Stimulated activated CD8-positive, alpha-beta memory T cell treated with anti-CD3 and anti-CD28 coated beads, Interleukin-2, amount 100 ng/mL, for 1 hour (primary cell): Measurements from ENCODE around the gene CALB2.
"Not testable (repeated sequence)": the region's sequence is repeated elsewhere in the genome, so short reads cannot be mapped to it uniquely, and the experiment has no call there.

Experiments
- DNase-seq, 2 donors: peaks; one replicate each; pipeline ENCODE4 v3.0.0-alpha.2; 2020; ENCODE audit warnings: low read depth in 2 of 2

The CALB2 gene

DNA sequence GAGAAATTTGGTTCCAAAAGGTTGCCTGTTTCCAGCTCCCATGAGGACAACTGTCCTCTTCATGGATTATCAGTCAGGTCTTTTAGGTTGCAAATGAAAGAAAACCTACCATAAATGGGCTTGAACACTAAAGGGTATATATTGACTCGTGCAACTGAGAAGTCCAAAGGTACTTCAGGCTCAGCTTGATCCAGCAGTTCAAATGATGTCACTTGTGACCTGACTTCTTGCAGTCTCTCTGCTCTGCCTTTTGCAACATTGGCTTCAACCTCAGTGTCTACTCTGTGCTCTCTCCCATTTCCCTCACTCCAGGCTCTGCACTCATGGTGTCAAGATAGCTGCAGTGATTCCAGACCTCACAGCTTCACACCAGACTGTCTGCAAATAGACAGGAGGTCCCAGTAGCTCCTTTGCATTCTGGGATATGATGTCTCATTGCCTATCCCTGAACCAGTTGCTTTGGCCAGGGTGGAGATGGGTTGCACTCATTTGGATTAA is 5.5 kb upstream of the CALB2 start:
- DNase-seq, result no peak

DNA sequence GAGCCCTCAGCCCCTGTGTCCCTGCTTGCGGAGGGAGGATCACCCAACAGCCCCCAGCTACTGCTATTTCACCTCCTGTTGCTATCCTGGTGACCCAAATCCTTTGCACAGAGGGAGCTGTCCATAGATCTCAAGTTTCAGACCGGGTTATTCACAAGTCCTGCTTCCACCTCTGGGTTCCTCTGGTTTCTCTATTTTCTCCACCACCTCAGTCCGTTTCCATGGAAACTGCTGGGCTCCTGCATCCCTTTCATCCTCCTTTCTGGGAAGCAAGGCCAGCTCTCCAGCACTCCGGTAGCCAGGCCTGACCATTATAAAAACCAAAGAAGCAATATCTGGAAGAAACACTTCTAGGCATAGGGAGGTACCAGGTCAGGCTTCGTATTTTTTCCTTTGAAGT is 4.8 kb upstream of the CALB2 start:
- no peak for DNase-seq

DNA sequence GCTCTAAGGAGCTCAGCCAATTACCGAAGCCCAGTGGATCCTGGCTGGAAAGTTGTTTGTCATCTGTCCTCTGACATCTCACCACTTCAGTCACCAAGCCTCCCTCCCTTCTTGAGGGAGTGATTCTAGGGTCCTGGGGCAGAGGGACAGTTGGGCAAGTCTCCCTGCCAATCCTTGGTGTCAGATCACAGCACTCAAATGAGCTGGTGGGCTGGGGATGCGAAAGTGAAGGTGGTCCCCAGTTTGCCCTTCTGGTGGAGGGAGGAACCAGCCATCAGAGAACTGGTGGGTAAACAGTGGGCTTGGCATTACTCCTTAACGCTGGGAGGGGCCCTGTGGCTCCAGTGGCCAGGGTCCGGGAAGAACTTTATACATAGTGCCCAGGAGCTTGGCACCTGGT is 4.4 kb upstream of the CALB2 start:
- no peak for DNase-seq

DNA sequence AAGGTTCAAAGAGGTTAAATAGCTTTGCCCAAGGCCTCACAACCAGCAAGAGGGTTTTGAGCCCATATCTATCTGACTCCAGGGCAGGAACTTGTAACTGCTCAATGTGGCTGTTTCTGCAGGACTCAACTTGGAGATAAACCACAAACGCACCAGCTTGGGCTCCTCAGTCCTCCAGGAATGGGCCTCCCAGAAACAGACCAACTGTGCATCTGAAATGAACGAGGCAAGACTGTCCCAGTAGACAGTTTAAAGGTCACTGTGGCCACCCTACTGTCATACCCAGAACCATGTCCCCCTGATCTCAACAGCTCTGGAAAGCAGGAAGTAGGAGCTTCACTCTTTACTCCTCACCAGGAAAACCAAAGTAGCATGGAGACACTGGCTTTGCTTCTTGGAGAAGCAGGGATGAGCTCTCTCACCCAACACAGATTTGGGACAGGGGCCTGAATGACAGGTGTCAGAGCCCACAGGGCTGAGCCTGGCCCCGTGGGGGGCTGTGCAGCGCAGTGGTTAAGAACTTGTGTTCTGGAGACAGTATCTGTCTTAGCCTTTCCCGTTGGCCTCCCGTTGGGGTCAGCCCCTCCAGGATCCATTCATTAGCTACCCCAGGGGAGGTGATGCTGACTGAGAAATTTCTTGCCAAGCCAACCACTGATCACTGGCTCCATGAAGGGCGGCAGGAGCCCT is 2.3 kb upstream of the CALB2 start:
- DNase-seq, result no peak

DNA sequence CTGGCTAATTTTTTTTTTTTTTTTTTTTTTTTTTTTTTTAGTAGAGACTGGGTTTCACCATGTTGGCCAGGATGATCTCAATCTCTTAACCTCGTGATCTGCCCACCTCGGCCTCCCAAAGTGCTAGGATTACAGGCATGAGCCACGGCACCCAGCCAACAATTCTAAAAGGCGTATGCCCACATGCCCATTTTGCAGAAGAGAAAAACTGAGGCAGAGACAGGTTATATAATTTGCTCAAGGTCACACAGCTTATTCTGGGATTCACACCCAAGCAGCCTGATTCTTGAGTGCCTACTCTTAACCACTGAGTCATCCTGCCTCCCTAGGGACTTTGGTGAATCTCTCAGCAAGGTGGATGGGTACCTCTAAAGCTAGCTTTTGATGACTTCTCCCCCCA is 1.6 kb upstream of the CALB2 start:
- not testable (repeated sequence) for DNase-seq

DNA sequence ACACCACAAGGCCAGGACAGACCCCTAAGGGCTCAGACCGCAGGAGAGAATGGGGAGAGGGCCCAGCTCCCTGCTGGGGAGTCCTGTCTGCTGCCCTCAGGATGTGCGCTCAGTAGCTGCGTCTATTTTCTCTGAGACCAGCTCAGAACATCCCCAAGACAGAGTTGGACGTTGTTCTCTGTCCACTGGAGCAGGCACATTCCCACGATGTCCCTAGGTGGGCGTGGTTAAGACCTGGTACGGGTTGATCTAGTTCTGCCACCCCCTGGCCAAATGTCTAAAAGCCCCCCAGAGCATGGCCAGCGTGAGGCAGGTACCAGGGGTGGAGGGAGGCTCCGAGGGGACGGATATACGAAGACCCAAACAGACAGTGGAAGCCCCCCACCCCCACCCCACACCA is 842 bp upstream of the CALB2 start:
- DNase-seq, result no peak

DNA sequence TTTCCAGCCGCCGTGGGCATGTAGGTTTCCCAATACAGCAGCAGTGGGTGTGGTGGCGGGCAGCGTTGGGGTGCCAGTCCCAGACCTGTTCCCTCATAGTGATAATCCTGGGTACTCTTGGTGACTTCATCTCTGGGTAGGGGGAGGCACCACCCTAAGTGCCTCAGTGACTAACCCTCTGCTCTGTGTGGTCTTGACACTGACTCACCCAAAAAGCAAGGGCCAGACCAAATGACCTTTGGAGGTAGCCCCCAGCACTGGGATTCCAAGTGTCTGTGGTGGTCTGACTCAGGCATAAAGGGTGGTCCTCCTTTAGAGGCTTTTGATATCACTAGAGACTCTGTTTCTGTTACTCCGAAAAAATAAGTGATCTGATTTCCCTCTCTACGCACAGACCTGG is 908 bp downstream of the CALB2 start:
- DNase-seq, result no peak

DNA sequence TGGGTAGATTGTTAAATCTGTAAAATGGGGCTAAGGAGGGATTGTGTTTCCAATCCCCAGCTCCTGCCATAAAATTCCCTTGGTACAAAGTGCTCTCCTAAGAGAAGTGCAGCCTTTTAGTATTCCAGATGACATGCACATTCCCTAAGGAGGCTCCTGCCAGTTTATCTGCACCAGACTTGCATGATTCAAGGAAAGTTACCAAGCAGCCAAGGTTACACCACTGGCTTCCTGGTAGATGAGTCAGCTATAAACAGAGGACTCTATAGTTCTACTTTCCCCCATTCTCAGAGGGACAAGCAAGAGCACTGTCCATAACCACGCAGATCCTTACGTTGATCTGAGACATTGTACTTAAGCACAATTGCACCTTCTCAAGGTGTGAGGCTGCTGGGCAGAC is 1.9 kb downstream of the CALB2 start:
- DNase-seq, result no peak

DNA sequence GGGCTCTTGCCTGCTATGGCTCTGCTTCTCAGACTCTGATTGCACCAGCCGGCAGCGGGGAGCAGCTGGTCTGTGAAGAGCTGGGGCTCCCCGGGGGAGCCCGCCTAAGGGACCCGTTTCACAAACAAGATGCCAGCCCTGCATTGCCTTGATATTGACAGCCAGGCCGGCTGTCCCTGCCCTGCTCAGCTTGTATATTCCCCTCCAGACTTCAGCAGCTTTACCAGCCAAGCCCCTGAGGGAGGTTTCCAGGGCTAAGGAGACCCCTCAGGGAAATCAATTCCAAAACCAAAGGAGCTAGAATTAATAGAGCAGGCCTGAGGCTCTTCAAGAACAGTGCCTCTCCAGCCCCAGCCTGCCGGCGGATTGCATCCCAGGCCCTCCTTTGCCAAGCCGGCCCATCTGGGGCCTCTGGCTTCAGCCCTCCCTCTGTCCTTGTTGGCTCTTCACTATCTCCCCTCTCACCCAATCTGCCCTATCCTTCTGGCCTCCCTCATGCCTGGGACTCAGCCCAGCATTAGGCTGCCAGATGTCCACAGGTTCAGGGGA is 5.7 kb downstream of the CALB2 start:
- DNase-seq, result no peak

DNA sequence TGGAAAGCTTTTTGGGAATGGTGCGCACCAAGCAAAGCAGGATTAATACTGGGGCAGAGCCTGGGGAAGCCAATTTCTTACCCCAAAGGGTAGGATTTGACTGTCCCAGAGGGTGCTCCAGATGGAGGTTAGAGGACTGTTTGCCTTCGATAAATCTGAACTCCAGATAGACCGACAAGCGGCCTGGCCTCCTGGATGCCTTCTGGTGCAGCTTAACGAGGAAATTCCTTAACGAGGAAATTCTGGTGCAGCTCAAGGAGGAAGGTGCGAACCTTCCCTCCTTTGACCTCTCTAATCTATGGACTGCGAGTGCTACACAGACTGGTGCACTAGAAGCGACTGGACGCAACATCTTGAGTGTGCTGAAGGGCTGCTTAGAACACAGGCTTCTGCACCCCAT is 6.5 kb downstream of the CALB2 start:
- DNase-seq, result no peak

DNA sequence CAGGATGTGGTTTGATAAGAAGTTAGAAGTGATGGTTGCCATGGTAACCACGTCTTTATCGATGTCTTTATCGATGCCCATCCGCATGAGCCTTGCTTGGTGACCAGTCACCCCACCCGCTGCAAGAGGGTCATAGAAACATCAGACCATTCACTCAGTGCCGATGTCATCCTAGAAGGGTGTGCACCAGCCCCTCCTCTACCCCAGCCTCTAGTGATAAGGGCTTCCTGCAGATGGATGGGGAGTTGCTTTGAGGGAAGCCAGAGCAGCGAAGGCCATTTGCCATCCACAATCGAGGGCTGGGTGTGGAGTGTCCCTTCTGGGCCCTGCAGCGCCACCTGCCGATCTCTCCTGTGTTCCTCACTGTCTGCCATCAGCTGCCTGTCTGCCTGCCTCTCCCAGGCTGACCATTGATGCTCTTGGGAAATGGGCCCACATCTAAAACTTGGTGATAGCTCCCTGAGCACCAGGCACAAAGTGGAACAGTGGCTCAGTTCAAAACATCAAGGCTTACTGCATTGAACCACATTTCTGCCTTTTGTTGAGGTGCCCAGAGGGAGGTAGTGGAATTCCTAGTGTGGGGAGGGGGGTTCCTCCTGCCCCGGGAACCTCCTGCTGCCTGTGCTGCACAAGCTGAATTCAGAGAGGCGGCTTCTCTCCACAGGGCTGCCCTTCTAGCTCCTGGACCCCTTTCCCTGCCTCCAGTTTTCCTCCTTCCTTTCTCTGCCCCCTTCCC is 8.9 kb downstream of the CALB2 start:
- no peak for DNase-seq

DNA sequence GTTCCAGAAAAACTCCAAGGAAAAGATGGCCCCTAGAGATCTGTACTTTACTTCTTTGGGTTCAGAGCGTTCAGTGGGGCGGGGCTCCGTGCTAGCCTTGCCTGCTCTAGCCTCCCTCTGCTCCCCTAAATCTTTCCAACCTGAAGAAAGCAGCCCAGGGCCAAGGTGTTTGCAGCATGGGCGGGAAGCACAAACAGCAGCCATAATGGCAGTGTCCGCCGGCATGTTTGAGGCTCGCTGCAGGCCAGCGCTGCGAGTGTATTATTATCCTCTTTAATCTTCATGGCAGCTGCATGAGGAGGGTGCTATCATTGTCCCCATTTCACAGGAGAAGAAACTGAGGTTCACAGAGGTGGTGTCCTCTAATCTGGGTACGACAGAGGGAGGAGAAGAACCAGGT is 10.4 kb downstream of the CALB2 start:
- no peak for DNase-seq

DNA sequence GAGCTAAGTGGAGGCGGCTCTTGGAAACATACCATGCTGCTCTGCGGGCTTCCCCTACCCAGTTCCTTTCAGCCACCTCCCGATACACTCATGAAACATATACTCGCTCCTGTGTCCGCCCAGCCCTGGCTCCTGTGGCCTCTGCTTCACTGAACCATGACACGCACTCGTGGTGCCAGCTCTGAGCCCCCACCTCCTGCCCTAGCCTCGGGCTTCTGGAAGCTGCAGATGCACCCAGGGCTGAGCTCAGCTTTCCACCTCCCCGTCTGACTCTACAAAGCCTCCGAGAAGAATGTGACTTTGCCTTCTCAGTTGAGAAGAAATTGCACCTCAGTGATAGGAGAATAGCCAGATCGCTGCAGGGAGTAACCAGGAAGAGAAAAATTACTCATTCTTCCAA is 11.0 kb downstream of the CALB2 start:
- DNase-seq, result no peak

DNA sequence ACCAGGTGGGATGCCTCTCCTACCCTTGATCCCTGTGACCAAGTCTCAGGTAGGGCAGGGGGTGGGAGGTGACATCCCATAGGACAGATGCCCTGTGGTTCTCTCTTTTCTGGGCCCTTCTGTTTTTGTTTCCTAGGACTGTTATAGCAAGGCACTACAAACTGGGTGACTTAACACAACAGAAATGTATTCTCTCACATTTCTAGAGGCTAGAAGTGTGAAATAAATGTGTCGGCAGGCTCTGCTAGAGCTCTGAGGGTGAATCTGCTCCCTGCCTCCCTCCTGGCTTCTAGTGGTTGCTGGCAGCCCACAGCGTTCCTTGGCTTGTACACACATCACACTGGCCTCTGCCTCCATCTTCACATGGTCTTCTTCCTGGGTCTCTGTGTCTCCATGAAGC is 12.7 kb downstream of the CALB2 start:
- DNase-seq, result no peak

DNA sequence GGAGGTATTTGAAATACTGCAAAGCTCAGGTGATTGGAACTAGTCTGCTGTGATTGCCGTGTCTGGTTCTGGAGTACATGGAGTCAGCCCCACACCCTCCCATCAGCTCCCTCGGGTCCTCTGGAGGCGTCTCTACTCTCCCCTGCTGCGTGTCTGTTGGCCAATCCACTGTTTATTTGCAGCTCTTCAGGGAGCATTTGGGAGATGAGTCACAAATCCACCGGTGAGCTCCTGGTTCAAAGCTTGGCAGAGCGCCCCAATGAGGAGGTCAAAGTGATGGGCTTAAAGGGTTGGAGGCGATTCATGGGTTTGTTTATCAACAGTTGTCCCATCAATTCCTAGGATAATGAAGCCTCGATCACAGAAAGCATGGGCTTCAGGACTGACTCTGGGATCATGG is 14.6 kb downstream of the CALB2 start:
- DNase-seq, result no peak

DNA sequence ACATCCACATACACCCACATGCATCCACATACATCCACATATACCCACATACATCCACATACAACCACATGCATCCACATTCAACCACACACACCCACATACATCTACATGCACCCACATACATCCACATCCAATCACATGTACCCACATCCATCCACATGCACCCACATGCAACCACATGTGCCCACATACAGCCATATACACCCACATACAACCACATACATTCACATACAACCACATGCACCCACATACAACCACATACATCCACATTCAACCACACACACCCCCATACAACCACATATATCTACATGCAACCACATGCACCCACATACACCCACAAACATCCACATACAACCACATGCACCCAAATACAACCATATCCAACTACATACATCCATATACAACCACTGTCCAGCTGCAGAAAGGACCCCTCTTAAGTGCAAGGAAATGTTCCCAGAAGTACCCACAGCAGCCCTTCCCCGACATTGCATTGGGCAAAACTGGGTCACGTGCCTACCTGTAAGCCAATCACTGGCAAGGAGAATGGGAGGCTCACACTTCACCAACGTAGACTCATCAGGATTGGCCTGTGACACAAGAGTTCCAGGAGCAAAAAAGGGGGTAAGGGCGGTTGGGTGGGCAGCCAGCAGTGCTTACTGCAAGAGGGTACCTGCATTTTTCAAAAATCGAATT is 18.1 kb downstream of the CALB2 start:
- no peak for DNase-seq

DNA sequence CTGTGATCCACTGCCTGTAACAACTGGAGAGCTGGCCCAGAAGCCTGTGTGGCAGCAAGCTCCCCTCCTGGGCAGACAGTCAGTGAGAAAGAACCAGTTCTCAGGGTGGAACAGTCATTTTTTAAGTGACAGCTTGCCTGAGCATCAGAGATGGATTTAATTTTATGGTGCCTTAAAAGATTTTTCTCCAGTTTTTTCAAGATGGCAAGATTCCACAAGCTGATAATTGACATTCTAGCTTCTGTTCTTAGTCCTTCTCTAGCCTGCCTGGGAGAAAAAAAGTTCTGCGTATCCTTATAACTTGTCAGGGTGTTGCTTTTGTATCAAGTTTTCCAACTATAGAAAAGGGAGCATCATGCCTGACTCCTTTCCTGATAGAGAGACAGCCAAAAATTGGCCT is 21.2 kb downstream of the CALB2 start:
- no peak for DNase-seq

DNA sequence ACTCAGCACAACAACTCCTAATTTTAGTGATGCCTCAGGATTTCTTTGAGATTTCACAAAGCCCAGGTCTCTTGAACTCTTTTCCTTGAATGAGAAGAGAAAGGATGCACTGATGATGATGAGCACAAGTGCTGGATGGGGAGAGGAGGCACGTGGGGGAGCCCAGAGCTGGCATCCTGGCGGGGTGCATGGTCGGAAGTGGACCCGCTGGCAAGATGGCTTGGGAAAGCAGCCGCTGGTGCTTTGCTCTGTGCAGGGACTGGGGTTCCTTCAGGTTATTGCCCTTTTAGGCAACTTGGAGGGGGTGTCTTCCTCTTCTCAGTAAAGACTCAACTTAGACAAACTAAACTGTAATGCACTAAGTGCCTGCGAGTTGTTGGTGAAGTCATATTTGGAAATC is 22.3 kb downstream of the CALB2 start:
- no peak for DNase-seq

DNA sequence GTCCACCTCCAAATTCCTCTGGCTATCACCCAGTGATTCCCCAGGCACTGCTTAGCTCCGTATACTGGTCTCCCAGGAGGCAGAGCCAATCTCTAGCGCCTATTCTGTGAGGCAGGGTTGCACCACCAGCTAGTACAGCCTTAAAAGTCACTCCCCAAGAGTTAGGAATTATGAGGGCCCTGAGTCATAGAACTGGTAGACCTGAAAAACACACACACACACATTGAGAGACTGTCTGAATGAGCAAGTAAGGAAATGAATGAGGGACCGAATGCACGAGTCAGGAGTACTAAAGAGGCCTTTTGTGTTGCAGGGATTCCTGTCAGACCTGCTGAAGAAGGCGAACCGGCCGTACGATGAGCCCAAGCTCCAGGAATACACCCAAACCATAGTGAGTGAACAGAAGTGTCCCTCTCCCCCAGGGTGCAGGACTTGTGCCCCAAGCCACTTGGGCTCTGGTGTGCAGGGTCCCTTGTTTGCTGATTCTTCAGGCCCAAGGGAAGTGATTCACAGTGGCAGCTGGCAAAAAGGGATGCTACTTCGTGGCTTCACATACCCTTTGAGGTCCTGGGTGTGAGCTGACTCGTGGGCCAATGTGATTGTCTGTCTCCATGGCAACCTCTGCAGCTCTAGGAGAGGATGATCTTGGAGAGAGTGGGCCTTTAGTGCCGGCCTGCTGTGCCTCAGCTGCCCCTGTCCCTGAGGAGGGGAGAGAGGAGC is 24.7 kb downstream of the CALB2 start:
- no peak for DNase-seq

DNA sequence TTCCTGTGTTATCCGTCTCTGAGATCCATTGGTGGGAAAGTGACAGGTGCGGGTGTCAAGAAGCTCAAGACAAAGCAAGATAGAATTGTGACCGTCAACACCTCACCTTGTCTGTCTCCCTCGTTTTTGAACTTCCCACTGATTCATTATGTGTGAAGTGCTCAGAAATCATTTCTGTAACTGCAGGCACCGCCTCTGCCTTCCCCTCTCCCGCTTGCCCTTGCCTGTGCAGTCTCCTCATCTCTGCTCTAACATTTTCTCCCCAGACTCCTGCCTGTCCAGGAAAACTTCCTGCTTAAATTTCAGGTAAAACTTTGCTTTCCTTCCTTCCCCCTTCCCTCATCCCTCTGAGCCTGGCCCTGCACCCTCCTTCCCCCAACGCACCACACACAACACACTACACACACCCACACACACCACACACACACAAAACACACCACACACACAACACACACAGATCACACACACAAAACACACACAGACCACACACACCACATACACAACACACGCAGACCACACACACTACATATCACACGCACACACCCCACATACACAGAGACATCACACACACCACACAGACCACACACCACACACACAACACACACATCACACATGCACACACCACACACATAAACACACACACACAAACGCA is 25.7 kb downstream of the CALB2 start:
- no peak for DNase-seq

DNA sequence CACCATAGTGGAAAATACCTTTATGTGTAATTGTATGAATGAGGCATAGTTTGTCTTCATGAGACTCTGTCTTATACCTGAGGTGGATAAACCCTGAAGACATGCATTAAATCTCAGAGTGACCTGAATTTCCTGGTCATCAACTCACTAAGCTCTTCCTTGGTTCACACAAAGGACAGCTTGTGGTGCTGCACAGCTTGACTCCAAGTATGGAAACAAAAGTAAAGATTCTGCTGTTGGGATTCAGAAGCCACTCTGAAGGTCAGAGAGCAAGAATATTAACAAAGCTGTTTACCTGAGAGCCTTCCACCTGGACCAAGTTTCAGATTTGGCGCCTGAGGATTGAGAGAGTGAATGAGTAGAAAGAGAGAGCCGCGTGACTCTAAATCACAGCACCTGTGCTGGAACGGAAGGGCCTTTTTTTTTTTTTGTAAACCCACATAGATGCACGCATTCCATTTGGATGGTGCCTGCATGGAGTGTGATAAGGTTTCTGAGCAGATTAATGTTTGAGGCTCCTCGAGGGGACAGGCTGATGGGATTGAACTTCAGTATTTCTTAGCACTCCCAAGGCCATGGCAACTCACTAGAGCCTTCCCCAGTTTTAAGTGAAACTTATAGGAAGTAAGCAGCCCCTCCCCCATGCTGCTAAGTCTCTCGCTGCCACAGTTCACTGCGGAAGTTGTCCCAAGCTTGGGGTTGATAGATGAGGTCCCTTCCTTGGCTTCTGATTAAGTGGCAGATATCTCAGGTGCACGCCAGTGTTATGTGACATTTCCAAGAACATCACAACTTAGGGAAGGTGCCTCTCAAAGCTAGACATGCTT is 28.7 kb downstream of the CALB2 start:
- no peak for DNase-seq
